NB4 (cell line): ENCODE data around the gene SAA1.

Experiments used
- CTCF ChIP-seq: IDR thresholded peaks from one replicate; pipeline ENCODE4 v1.5.1; 2012; ENCODE audit warnings: low read depth, low read length
- MYC ChIP-seq: IDR thresholded peaks from 2 replicates; pipeline ENCODE4 v1.6.1; 2011; ENCODE audit warnings: low read depth, low read length
- POLR2A ChIP-seq: IDR thresholded peaks from 2 replicates; pipeline ENCODE4 v1.6.1; 2011; ENCODE audit warnings: mild to moderate bottlenecking; ENCODE audit not compliant: insufficient read length; ENCODE audit errors: extremely low read depth
- TF ChIP-seq, protein P1 (sequence below): IDR thresholded peaks from 2 replicates; pipeline ENCODE4 v1.6.1; 2011; ENCODE audit warnings: low read depth, low read length

DNA sequence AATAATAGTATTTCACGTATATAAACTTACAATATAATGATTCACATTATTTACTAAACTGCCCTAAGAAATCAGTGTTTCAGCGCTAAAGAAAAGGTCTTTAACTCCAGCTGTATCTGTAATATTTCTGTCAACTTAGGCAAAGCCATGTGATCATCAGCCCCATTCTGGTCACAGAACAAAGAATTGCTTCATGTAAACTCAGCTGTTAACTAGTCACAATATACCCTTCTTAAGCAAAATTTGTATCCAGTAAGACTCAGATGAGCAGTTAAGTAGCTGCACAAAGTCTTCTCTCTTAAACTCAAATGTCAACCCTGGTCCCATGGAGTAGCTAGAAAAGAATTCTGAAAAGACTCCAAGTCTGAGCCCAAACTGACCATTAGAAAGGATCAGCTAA lies 29.3 kb downstream of the SAA1 start:
- TF ChIP-seq CTCF, result no peak
- no peak for TF ChIP-seq POLR2A
- TF ChIP-seq, protein P1, sequence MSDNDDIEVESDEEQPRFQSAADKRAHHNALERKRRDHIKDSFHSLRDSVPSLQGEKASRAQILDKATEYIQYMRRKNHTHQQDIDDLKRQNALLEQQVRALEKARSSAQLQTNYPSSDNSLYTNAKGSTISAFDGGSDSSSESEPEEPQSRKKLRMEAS, result no peak
- TF ChIP-seq MYC, result no peak
